ENCODE results near the gene STXBP5L. TPM values are rescaled to one million over a fixed set of nuclear protein-coding genes. Genes with fewer than 3 reads are reported as not detected.
"Not testable (repeated sequence)": the region's sequence is repeated elsewhere in the genome, so short reads cannot be mapped to it uniquely, and the experiment has no call there.

STXBP5L gene
- polyA plus RNA-seq, 2 of the 4 experiments (the other 2 are of a cell fraction) = 0.08 TPM; not detected in 1

DNA sequence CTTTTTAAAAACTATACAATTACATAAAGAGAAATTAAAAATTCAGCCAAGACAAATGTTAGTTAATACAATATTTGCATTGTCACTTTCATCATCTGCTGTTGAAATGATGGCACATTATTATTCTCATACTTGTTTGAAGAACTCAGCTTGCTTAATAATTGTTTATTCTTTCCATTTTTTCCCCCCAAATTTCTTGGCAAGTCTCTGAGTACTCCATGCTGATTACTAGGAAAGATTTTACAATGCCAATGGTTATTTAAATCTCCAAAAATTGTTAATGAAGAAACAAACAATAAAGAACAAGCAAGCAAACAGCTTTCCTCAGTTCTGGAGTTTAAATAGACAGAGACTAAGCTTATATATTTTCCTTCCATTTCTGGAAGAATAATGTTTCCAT, 15.1 kb upstream of the STXBP5L start:
- Histone ChIP-seq H3K9me3 (no peaks in the 10 kb centered on the region), H3K27ac (no peak overlapping the region), H3K4me2 (no peak overlapping the region), H3K4me1 (0 out of 3 replicates have a peak, but pooled peaks cover 3% of the 10 kb centered on the region), H3K4me3 (no peak overlapping the region)
- TF ChIP-seq SREBF2 (IDR thresholded peaks at IDR 0.05) (no peak), TFCP2L1 (CRISPR knock-in tag; IDR thresholded peaks at IDR 0.05) (no peak), CHD2 (IDR thresholded peaks at IDR 0.05; ENCODE audit: low read length, partially characterized antibody) (no peak), KDM1A (IDR thresholded peaks at IDR 0.05; ENCODE audit: low read depth) (no peak), ZSCAN20 (CRISPR knock-in tag; IDR thresholded peaks at IDR 0.05) (no peak), KDM5A (IDR thresholded peaks at IDR 0.05) (no peak), HDAC2 (IDR thresholded peaks at IDR 0.05) (no peak), SMC3 (IDR thresholded peaks at IDR 0.05) (no peak), CBX2 (IDR thresholded peaks at IDR 0.05; ENCODE audit: borderline replicate concordance, low read depth) (no peak), TP53 (CRISPR knock-in tag; IDR thresholded peaks at IDR 0.05) (no peak), CEBPB (IDR thresholded peaks at IDR 0.05) (no peak), EHMT2 (IDR thresholded peaks at IDR 0.05; ENCODE audit: low read depth) (no peak)
- TF ChIP-seq, protein P1, sequence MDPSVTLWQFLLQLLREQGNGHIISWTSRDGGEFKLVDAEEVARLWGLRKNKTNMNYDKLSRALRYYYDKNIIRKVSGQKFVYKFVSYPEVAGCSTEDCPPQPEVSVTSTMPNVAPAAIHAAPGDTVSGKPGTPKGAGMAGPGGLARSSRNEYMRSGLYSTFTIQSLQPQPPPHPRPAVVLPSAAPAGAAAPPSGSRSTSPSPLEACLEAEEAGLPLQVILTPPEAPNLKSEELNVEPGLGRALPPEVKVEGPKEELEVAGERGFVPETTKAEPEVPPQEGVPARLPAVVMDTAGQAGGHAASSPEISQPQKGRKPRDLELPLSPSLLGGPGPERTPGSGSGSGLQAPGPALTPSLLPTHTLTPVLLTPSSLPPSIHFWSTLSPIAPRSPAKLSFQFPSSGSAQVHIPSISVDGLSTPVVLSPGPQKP (IDR thresholded peaks at IDR 0.05; ENCODE audit: low read depth, low read length) = no peak
- TF ChIP-seq, protein P2, sequence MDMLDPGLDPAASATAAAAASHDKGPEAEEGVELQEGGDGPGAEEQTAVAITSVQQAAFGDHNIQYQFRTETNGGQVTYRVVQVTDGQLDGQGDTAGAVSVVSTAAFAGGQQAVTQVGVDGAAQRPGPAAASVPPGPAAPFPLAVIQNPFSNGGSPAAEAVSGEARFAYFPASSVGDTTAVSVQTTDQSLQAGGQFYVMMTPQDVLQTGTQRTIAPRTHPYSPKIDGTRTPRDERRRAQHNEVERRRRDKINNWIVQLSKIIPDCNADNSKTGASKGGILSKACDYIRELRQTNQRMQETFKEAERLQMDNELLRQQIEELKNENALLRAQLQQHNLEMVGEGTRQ (IDR thresholded peaks at IDR 0.05) = no peak
- TF ChIP-seq, protein P3, sequence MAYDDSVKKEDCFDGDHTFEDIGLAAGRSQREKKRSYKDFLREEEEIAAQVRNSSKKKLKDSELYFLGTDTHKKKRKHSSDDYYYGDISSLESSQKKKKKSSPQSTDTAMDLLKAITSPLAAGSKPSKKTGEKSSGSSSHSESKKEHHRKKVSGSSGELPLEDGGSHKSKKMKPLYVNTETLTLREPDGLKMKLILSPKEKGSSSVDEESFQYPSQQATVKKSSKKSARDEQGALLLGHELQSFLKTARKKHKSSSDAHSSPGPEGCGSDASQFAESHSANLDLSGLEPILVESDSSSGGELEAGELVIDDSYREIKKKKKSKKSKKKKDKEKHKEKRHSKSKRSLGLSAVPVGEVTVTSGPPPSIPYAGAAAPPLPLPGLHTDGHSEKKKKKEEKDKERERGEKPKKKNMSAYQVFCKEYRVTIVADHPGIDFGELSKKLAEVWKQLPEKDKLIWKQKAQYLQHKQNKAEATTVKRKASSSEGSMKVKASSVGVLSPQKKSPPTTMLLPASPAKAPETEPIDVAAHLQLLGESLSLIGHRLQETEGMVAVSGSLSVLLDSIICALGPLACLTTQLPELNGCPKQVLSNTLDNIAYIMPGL (CRISPR knock-in tag; IDR thresholded peaks at IDR 0.05; ENCODE audit: borderline replicate concordance) = no peak
- TF ChIP-seq, protein P4, sequence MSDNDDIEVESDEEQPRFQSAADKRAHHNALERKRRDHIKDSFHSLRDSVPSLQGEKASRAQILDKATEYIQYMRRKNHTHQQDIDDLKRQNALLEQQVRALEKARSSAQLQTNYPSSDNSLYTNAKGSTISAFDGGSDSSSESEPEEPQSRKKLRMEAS (IDR thresholded peaks at IDR 0.05) = no peak
- FAIRE-seq = no peak
- ATAC-seq = no peak
- no peak for DNase-seq (ENCODE audit: low read depth in 1 of 2, low spot score in 1 of 2)
- ChIA-PET CTCF (no interaction called here), POLR2A (no interaction called here)

DNA sequence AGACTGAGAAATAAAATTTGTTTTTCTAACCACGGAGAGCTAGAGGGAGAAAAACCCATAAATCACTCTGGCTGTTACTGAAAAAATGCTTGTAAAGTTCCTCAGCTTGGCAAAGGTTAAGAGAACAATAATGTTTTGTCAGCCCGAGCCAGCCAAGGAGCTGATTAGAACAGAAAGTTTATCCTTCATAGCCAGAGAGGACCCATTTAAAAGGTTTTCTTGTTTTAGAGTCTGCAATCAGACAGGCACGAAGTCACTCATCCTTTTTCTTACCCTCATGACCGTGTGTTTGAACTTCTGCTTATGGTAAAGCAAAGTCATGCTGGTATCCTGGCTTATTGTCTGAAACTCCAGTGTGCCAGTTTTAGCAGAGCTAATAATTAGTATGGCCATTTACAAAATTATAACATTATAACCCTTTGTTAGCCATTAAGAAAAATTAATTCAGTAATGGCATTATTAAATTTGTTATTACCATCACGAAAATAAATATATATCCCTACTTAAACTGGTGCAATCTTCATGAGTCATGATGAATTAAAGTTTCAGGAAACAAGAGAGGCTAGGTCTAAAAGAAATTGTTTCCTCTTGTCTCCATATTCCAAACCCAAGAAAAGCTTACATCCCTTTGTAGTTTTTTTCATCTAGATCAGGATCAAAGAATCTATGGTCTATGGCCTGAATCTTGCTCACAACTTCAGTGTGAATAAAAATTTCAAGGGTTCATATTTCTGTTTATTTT, 13.5 kb upstream of the STXBP5L start:
- Histone ChIP-seq H3K4me3 (no peak overlapping the region), H3K27ac (no peak overlapping the region), H3K4me1 (0 out of 3 replicates have a peak, but pooled peaks cover 3% of the 10 kb centered on the region), H3K4me2 (peak overlapping the region; percentile 33; the same call in 1 of the 3 replicates), H3K9me3 (no peaks in the 10 kb centered on the region)
- TF ChIP-seq CBX2 (IDR thresholded peaks at IDR 0.05; ENCODE audit: borderline replicate concordance, low read depth) (no peak), CBX8 (IDR thresholded peaks at IDR 0.05) (no peak), NPAS2 (CRISPR knock-in tag; IDR thresholded peaks at IDR 0.05; ENCODE audit: borderline replicate concordance) (no peak), MAFK (IDR thresholded peaks at IDR 0.05; ENCODE audit: partially characterized antibody) (no peak), RARB (CRISPR knock-in tag; IDR thresholded peaks at IDR 0.05) (no peak), JUN (IDR thresholded peaks at IDR 0.05) (no peak), ZC3H11A (IDR thresholded peaks at IDR 0.05) (no peak), HDAC2 (IDR thresholded peaks at IDR 0.05) (no peak), PHF8 (IDR thresholded peaks at IDR 0.05; ENCODE audit: borderline replicate concordance, low read depth) (no peak), EHMT2 (IDR thresholded peaks at IDR 0.05; ENCODE audit: low read depth) (no peak), EHF (CRISPR knock-in tag; IDR thresholded peaks at IDR 0.05) (no peak), TFCP2L1 (CRISPR knock-in tag; IDR thresholded peaks at IDR 0.05) (no peak), FOSL2 (IDR thresholded peaks at IDR 0.05) (no peak), FOSL2 (CRISPR knock-in tag; IDR thresholded peaks at IDR 0.05) (no peak), KDM5A (IDR thresholded peaks at IDR 0.05) (no peak), ZFP36 (IDR thresholded peaks at IDR 0.05; ENCODE audit: borderline replicate concordance, partially characterized antibody) (no peak), CEBPB (IDR thresholded peaks at IDR 0.05) (no peak)
- TF ChIP-seq, protein P4 (IDR thresholded peaks at IDR 0.05) = no peak
- TF ChIP-seq, protein P5, sequence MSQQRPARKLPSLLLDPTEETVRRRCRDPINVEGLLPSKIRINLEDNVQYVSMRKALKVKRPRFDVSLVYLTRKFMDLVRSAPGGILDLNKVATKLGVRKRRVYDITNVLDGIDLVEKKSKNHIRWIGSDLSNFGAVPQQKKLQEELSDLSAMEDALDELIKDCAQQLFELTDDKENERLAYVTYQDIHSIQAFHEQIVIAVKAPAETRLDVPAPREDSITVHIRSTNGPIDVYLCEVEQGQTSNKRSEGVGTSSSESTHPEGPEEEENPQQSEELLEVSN (IDR thresholded peaks at IDR 0.05; ENCODE audit: borderline replicate concordance, low read depth) = no peak
- TF ChIP-seq, protein P6, sequence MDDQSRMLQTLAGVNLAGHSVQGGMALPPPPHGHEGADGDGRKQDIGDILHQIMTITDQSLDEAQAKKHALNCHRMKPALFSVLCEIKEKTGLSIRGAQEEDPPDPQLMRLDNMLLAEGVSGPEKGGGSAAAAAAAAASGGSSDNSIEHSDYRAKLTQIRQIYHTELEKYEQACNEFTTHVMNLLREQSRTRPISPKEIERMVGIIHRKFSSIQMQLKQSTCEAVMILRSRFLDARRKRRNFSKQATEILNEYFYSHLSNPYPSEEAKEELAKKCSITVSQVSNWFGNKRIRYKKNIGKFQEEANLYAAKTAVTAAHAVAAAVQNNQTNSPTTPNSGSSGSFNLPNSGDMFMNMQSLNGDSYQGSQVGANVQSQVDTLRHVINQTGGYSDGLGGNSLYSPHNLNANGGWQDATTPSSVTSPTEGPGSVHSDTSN (IDR thresholded peaks at IDR 0.05) = no peak
- ATAC-seq (peak in 1 of 2 experiments; percentile 54; a peak in 2 of 6 replicates), FAIRE-seq (peak; percentile 18), DNase-seq (ENCODE audit: low read depth in 1 of 2, low spot score in 1 of 2) (peak in 1 of 2 experiments; percentile 35)
- ChIA-PET POLR2A (no interaction called here), CTCF (no interaction called here)
- WGBS (ENCODE audit: missing lambda C conversion rate) = 7% methylated on average over 5 of the region's 5 CpGs

DNA sequence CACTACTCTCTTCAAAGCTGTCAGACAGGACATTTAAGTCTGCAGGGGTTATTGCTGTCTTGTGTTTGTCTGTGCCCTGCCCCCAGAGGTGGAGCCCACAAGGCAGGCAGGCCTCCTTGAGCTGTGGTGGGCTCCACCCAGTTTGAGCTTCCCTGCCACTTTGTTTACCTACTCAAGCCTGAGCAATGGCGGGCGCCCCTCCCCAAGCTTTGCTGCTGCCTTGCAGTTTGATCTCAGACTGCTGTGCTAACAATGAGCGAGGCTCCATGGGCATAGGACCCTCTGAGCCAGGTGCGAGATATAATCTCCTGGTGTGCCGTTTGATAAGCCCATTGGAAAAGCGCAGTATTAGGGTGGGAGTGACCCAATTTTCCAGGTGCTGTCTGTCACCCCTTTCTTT, 6.3 kb upstream of the STXBP5L start:
- H3K4me3 ChIP-seq; CTCF ChIA-PET; H3K4me1 ChIP-seq; DNase-seq (ENCODE audit: low read depth in 1 of 2, low spot score in 1 of 2); POLR2A ChIA-PET; ATAC-seq; H3K27ac ChIP-seq; FAIRE-seq; H3K4me2 ChIP-seq; H3K9me3 ChIP-seq: not testable (repeated sequence)
- 4% methylated on average over 5 of the region's 6 CpGs for WGBS (ENCODE audit: missing lambda C conversion rate)
